Activated CD4-positive, alpha-beta memory T cell treated with anti-CD3 and anti-CD28 coated beads for 36 hours (primary cell): Measurements from ENCODE around the gene LZIC. TPM values are rescaled to one million over a fixed set of nuclear protein-coding genes. Genes with fewer than 3 reads are reported as not detected.

Experiments used
- CTCF ChIA-PET: fragments of 350-600 bp; sonication (Branson Sonifier 250); formaldehyde crosslinking; loops from one replicate; lab custom pipeline; 2021; ENCODE audit warnings: antibody characterized with exemption, inconsistent platforms; lab: Charles Lee
- POLR2A ChIA-PET: fragments of 350-600 bp; sonication (Branson Sonifier 250); formaldehyde crosslinking; loops from one replicate; lab custom pipeline; 2021; ENCODE audit warnings: antibody characterized with exemption; lab: Charles Lee
- DNase-seq: peaks from one replicate; pipeline ENCODE4 v3.0.0-alpha.2; 2020
- H3K27ac Mint-ChIP-seq: one replicate; pipeline ENCODE4 v1.8.0; 2021; ENCODE audit warnings: mixed read lengths
- H3K27me3 Mint-ChIP-seq: one replicate; pipeline ENCODE4 v1.8.0; 2021; ENCODE audit warnings: mixed read lengths
- H3K36me3 Mint-ChIP-seq: one replicate; pipeline ENCODE4 v1.8.0; 2021; ENCODE audit warnings: mixed read lengths
- H3K4me1 Mint-ChIP-seq: one replicate; pipeline ENCODE4 v1.8.0; 2021; ENCODE audit warnings: low read depth, mixed read lengths
- H3K4me3 Mint-ChIP-seq: one replicate; pipeline ENCODE4 v1.8.0; 2021; ENCODE audit warnings: mild to moderate bottlenecking, mixed read lengths
- H3K9me3 Mint-ChIP-seq: one replicate; pipeline ENCODE4 v1.8.0; 2021; ENCODE audit warnings: mixed read lengths
- intact Hi-C: fragments of 100-400 bp; cut with micrococcal nuclease; formaldehyde crosslinking; loops from one replicate; pipeline ENCODE4 v1.15.1; 2023
- total RNA-seq, 2 experiments: library from RNA; stranded (reverse); gene quantifications; one replicate each; pipeline ENCODE4 v1.2.3, GENCODE V29; 2021

LZIC gene
- total RNA-seq, 2 experiments from 2014 or later: 22.0 to 22.8 TPM

DNA sequence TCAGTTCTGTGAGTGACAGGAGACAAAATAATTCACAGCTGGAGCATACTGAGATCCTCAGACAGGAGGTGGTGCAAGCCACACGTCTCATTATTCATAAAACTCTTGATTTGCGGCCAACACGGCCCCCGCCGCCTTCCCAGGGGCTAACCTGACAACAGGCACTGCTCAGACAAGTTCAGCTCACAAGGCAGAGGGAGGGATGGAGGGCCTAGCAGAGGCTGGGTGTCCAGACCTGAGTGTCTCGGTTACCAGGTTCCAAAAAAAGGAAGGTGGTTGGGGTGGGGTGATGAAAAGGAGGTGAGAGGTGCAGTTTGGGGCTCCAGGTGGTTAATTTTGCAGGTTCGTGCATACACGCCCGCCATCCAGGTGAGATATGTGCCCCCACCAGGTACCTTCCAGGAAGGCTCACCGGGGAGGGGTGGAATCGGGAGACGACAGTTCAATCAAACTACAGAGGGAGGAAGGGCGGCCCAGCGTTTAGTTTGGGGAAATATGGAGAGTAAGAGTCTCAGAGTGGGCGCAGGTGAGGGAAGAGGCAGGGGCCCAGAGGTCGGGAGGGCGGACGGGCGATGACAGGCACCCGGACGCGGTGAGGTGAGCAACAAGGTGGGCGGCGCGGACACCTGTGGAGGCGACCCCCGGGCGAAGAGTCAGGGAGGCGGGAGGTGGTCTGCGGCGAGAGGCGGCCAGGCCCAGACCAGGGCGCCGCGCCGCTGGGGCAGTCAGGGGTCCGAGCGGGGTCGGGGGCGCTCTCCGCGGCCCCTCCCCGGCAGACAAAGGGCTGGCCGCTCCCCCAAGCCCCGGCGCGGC lies 33.8 kb downstream of the LZIC start:
- intact Hi-C loops: loop anchor here (1.0 to 10.0 kb wide), 6 partner anchors 34 to 785 kb away; partner anchors contain the start of genes GPR157, LZIC, NMNAT1 and UBE4B
- DNase-seq: peak; percentile 77
- H3K36me3 Mint-ChIP-seq: no peaks in the 10 kb centered on the region
- ChIA-PET CTCF (interaction anchor here (0.6 to 1.2 kb wide), 4 partner anchors 7 to 261 kb away, joined by 3 to 5 read pairs (median 4); partner anchors contain the start of genes LZIC and NMNAT1), POLR2A (interaction anchor here (0.6 kb wide), 1 partner anchor 578 kb away, joined by 5 read pairs; no protein-coding TSS in a partner anchor)
- no peaks in the 10 kb centered on the region for H3K9me3 Mint-ChIP-seq
- H3K27me3 Mint-ChIP-seq: no peaks in the 10 kb centered on the region
- H3K27ac Mint-ChIP-seq: peak overlapping the region; percentile 64
- H3K4me3 Mint-ChIP-seq: peak overlapping the region; percentile 83
- peaks cover 38% of the 10 kb centered on the region for H3K4me1 Mint-ChIP-seq

DNA sequence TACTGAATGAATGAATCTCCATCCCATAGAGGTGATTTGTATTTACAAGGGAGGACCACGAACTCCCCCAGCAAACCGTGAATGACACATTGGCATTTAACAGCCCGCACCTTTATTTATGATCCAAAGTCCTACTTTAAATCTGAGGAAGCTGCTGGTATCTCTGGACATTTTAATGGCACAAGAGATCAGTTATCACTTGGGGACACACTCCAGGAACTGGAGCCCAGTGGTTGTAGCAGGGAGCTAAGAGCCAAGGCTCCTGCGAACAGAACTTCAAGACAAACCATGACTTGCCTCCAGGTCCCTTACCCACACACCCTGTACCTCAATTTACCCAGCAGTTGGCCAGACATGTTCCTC lies 34.3 kb downstream of the LZIC start:
- H3K27me3 Mint-ChIP-seq: no peaks in the 10 kb centered on the region
- intact Hi-C loops: no loop called here
- H3K4me3 Mint-ChIP-seq: peak overlapping the region; percentile 83
- POLR2A ChIA-PET: interaction anchor here (0.6 kb wide), 1 partner anchor 578 kb away, joined by 5 read pairs; no protein-coding TSS in a partner anchor
- DNase-seq: no peak
- H3K27ac Mint-ChIP-seq: no peak overlapping the region
- no peaks in the 10 kb centered on the region for H3K36me3 Mint-ChIP-seq
- CTCF ChIA-PET: interaction anchor here (0.6 to 1.2 kb wide), 4 partner anchors 8 to 262 kb away, joined by 3 to 5 read pairs (median 4); partner anchors contain the start of genes LZIC and NMNAT1
- peaks cover 43% of the 10 kb centered on the region for H3K4me1 Mint-ChIP-seq
- H3K9me3 Mint-ChIP-seq: no peaks in the 10 kb centered on the region

DNA sequence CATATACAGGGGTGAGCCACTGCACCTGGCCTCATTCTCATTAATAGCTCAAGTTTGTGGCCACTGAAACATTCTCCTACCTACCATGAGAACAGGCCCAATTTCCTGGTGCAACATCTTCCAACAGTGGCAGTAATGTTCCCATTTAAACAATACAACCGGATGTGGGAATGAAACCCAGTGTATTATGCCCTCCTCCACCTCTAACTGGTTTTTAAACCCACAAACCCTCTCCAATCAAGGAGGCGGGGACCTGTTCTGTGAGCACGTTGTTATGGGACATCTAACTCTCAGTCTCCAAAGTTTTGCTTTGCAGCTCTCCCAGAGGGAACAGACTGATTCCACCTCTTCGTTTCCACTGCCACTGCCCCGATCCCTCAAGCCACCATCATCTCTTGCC lies 35.8 kb downstream of the LZIC start:
- no peak overlapping the region for H3K4me3 Mint-ChIP-seq
- no peaks in the 10 kb centered on the region for H3K9me3 Mint-ChIP-seq
- H3K27ac Mint-ChIP-seq: no peak overlapping the region
- peaks cover 55% of the 10 kb centered on the region for H3K4me1 Mint-ChIP-seq
- intact Hi-C loops: no loop called here
- POLR2A ChIA-PET: no interaction called here
- DNase-seq: no peak
- H3K36me3 Mint-ChIP-seq: no peaks in the 10 kb centered on the region
- H3K27me3 Mint-ChIP-seq: no peaks in the 10 kb centered on the region
- CTCF ChIA-PET: interaction anchor here (1.9 kb wide), 1 partner anchor 123 kb away, joined by 6 read pairs; no protein-coding TSS in a partner anchor

DNA sequence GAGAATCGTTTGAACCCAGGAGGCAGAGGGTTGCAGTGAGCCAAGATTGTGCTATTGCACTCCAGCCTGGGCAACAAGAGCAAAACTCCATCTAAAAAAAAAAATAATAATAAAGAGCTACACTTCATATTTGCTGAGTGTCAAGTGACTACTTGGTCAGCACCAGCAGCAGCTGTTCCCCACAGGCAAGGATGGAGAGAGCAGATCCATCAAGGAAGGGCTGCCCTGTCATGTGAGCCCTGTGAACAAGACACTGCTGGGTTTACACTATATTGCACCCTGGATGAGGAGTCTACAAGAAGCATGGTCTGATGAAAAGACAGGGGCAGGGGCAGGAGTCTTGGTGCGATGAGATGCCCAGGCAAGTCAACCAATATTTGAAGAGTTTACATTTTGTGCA lies 36.7 kb downstream of the LZIC start:
- Mint-ChIP-seq H3K9me3 (no peaks in the 10 kb centered on the region), H3K36me3 (no peaks in the 10 kb centered on the region), H3K4me1 (peaks cover 52% of the 10 kb centered on the region), H3K27me3 (no peaks in the 10 kb centered on the region), H3K27ac (no peak overlapping the region), H3K4me3 (no peak overlapping the region)
- intact Hi-C loops: no loop called here
- ChIA-PET CTCF (interaction anchor here (1.9 kb wide), 1 partner anchor 122 kb away, joined by 6 read pairs; no protein-coding TSS in a partner anchor), POLR2A (no interaction called here)
- DNase-seq: no peak

DNA sequence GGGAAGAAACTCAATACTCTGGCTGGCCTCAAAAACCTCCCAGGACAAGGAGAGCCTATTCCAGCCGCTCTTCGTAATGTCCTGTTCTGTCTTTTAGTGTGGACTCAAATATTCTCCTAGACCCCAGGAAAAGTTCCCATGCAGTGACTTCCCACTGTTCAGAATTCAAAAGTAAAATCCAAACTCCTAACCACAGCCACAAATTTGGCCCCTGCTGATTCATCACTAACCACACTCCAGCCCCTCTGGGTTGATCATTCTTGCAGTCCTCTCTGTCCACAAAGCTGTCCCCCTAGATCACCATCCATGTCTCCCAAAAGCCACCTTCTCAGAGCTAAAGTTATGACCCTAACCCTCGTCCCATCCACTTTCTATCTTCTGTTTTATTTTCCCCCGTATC lies 38.2 kb downstream of the LZIC start:
- H3K4me3 Mint-ChIP-seq: no peak overlapping the region
- H3K4me1 Mint-ChIP-seq: peaks cover 48% of the 10 kb centered on the region
- no peak overlapping the region for H3K27ac Mint-ChIP-seq
- H3K9me3 Mint-ChIP-seq: no peaks in the 10 kb centered on the region
- ChIA-PET CTCF (interaction anchor here (0.5 to 1.8 kb wide), 4 partner anchors 11 to 43 kb away, joined by 3 to 5 read pairs (median 4); no protein-coding TSS in a partner anchor), POLR2A (interaction anchor here (0.5 to 2.0 kb wide), 4 partner anchors 38 to 265 kb away, joined by 3 to 13 read pairs (median 7); partner anchors contain the start of genes LZIC and NMNAT1)
- no peak for DNase-seq
- H3K36me3 Mint-ChIP-seq: no peaks in the 10 kb centered on the region
- intact Hi-C loops: no loop called here
- H3K27me3 Mint-ChIP-seq: no peaks in the 10 kb centered on the region

DNA sequence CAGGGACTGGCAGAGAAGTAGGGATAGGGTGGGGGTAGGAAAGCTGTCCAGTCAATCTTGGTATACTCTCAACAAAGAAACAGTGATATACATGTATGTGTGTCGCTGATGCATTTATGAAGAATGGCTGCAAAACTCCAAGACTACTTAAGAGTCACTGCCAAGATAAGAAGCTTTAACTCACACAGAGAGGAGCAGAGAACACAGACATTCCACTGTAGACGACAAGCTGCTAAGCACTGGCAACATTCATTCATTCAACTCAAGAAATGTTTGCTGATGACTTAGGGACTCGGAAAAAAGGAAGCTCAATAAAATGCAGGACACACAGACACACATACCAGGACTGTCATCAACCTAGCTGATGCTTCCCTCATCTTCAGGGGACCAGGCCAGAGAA lies 38.6 kb downstream of the LZIC start:
- DNase-seq: no peak
- Mint-ChIP-seq H3K36me3 (no peaks in the 10 kb centered on the region), H3K9me3 (no peaks in the 10 kb centered on the region), H3K4me3 (no peak overlapping the region), H3K4me1 (peaks cover 48% of the 10 kb centered on the region), H3K27me3 (no peaks in the 10 kb centered on the region), H3K27ac (peak overlapping the region; percentile 75)
- intact Hi-C loops: loop anchor here (1.0 to 5.0 kb wide), 4 partner anchors 39 to 608 kb away; partner anchors contain the start of genes LZIC and NMNAT1
- ChIA-PET POLR2A (interaction anchor here (0.5 to 2.0 kb wide), 6 partner anchors 39 to 394 kb away, joined by 3 to 13 read pairs (median 4); partner anchors contain the start of genes LZIC and NMNAT1), CTCF (interaction anchor here (0.5 to 1.8 kb wide), 8 partner anchors 11 to 306 kb away, joined by 3 to 15 read pairs (median 5); partner anchors contain the start of genes KIF1B, LZIC and NMNAT1)

DNA sequence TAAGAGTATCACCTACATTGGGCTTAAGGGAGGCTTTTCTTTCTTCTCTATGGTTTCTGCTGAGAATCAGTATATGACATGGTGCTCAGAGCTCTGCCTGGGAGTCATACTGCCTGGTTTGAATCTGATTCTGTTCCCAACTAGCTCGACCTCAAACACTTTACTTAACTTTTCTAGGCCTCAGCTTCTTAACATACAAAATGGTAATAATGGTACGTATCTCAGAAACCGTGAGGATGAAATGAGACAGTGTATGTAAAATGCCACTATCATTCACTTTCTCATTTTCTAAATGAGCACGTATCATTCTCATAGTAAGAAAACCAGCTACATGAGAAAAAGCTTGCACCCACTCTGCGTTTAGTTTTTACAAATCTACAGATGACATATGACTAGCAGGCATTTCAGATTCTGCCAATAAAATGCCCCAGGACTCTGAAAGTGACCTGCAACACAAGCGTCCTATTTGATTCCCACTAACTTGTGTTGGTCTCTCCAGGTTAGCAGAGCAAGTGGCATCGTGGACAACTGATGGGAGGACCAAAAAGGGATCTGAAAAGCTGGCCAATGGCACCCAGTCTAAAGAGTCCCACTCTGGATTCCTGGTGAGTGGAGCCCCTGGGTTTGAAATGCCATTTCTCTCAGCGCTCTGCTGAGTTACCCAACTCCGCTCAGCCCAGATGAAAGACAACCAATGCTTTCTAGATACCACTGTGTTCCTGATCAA lies 39.2 kb downstream of the LZIC start:
- H3K36me3 Mint-ChIP-seq: no peaks in the 10 kb centered on the region
- H3K9me3 Mint-ChIP-seq: no peaks in the 10 kb centered on the region
- peak overlapping the region; percentile 75 for H3K27ac Mint-ChIP-seq
- H3K27me3 Mint-ChIP-seq: no peaks in the 10 kb centered on the region
- H3K4me3 Mint-ChIP-seq: no peak overlapping the region
- POLR2A ChIA-PET: interaction anchor here (0.6 to 2.0 kb wide), 11 partner anchors 10 to 607 kb away, joined by 3 to 13 read pairs (median 3); partner anchors contain the start of genes KIF1B, LZIC and NMNAT1
- CTCF ChIA-PET: interaction anchor here (0.6 to 1.8 kb wide), 11 partner anchors 10 to 306 kb away, joined by 3 to 15 read pairs (median 5); partner anchors contain the start of genes KIF1B, LZIC and NMNAT1
- peak; percentile 63 for DNase-seq
- peaks cover 43% of the 10 kb centered on the region for H3K4me1 Mint-ChIP-seq
- intact Hi-C loops: loop anchor here (1.0 to 5.0 kb wide), 5 partner anchors 29 to 608 kb away; partner anchors contain the start of genes LZIC and NMNAT1

DNA sequence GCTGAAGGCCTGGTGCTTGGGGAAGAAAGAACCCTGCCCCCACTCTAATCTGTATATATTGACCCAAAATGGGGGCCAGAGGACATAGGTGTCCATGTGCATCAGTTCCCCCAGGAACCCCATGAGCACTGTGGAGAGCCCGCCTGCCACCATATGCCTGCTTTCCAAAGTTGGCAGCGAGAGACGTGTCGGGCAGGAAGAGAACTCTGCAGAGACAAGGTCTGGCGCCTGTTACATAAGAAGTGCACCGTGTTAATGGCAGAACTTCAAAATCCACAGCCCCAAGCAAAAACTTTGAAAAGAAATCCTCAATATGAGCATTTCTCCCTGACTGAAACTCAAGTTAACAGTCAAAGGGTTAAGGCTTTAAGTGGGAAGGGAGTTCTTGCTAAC lies 41.1 kb downstream of the LZIC start:
- Mint-ChIP-seq H3K36me3 (no peaks in the 10 kb centered on the region), H3K9me3 (no peaks in the 10 kb centered on the region), H3K27me3 (no peaks in the 10 kb centered on the region), H3K27ac (no peak overlapping the region), H3K4me3 (no peak overlapping the region), H3K4me1 (peaks cover 32% of the 10 kb centered on the region)
- ChIA-PET POLR2A (no interaction called here), CTCF (interaction anchor here (0.8 kb wide), 1 partner anchor 28 kb away, joined by 4 read pairs; no protein-coding TSS in a partner anchor)
- intact Hi-C loops: loop anchor here (5.0 kb wide), 2 partner anchors 175 to 610 kb away; no protein-coding TSS in a partner anchor
- DNase-seq: no peak

DNA sequence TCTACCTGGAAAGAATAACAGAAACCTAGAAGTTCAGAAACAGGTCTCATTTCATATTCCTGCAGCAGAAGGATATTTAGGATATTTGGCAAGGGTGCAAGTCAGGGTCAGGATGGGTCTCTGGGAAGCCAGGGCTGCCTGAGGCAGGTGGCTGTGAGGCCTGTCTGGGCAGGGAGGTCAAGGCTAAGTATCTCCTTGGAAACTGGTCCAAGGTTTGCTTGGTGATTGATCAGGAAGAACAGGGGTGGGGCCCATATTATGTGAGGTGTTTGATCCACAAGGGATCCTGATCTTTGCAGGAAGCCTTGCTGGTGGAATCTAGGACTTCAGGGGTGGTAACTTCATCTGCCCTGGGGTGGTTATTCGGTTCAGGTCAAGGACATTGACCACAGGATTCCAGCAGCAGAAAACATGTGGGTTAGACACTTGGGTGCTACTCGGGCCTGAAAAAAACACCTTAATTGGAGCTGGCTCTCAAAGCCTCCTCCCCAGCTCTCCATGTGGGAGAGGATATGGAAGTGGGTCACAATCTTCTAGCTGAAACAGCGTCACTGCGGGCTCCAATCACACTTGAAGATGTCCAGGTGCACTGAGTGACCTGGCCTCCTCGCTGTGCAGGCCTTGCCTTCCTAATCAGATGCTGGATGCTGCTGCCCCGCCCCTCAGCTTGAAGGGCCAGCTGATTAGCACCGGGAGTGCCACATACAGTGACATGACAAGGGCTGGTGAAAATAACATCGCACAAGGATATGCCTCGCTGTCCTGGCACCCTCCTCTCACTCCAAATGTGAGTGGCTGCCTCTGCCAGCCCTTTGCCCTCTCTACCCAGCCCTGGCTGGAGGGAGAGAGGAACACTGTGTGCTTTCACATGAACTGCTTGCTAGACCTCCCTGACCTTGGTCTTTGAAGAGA lies 41.8 kb downstream of the LZIC start:
- H3K9me3 Mint-ChIP-seq: no peaks in the 10 kb centered on the region
- H3K27me3 Mint-ChIP-seq: no peaks in the 10 kb centered on the region
- CTCF ChIA-PET: interaction anchor here (0.8 kb wide), 1 partner anchor 27 kb away, joined by 4 read pairs; no protein-coding TSS in a partner anchor
- H3K4me1 Mint-ChIP-seq: peaks cover 32% of the 10 kb centered on the region
- H3K36me3 Mint-ChIP-seq: no peaks in the 10 kb centered on the region
- no peak for DNase-seq
- no peak overlapping the region for H3K27ac Mint-ChIP-seq
- H3K4me3 Mint-ChIP-seq: no peak overlapping the region
- POLR2A ChIA-PET: no interaction called here
- intact Hi-C loops: loop anchor here (5.0 kb wide), 2 partner anchors 174 to 611 kb away; no protein-coding TSS in a partner anchor

DNA sequence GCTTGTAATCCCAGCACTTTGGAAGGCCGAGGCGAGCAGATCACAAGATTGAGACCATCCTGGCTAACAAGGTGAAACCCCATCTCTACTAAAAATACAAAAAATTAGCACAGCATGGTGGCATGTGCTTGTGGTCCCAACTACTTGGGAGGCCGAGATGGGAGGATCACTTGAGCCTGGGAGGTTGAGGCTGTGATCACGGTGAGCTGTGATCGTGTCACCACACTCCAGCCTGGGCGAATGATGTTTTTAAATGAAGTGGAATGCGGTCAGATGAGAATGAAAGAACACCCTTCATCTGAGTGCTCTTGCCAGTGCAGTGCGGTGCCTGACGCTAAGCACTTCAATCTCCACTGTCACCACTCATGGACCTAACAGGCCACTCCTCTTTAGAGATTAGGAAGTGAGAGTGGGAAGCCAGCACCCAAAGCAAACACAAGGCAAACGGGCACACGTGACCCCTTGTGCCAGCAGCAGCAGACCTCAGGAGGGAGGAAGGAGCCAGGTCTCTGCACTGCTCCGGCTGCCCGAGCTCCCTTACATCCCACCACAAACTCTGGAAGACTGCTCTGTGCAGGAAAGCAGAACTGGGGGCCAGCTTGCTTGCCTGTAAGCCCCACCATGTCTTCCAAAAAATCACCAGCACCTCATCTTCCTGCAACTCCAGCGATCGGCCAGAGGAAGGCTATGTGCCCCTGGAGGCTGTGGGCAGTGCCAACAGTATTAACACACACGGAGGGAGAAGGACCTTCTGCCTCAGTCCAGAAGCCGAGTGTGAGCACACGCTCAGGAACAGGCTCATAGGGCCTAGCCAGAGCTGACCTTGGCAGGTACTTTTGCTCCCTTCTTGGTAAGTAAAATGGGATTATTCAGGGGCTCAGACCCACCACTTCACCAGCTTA lies 42.8 kb downstream of the LZIC start:
- Mint-ChIP-seq H3K36me3 (no peaks in the 10 kb centered on the region), H3K4me3 (no peak overlapping the region), H3K9me3 (no peaks in the 10 kb centered on the region), H3K4me1 (peaks cover 30% of the 10 kb centered on the region), H3K27me3 (no peaks in the 10 kb centered on the region), H3K27ac (no peak overlapping the region)
- ChIA-PET POLR2A (no interaction called here), CTCF (no interaction called here)
- DNase-seq: no peak
- intact Hi-C loops: loop anchor here (5.0 kb wide), 2 partner anchors 173 to 612 kb away; no protein-coding TSS in a partner anchor
